Measurements from ENCODE around the gene BDKRB2.

The BDKRB2 gene

GRCh38 chr14:96257900-96258299 lies 53.3 kb downstream of the BDKRB2 start:
- no peak overlapping the region for H3K4me3 ChIP-seq (ENCODE audit: low read length, poor library complexity, severe bottlenecking)

GRCh38 chr14:96260341-96260821 lies 55.7 kb downstream of the BDKRB2 start:
- TF ChIP-seq CTCF (conservative IDR thresholded peaks at IDR 0.05; ENCODE audit: low read length) (no peak), EZH2phosphoT487 (IDR thresholded peaks at IDR 0.05; ENCODE audit: borderline replicate concordance) (no peak)
- H4K20me1 ChIP-seq (ENCODE audit: insufficient read depth, low read length, poor library complexity, severe bottlenecking) = no peaks in the 10 kb centered on the region
- H3K27me3 ChIP-seq (ENCODE audit: insufficient read depth, low read length, poor library complexity, severe bottlenecking) = no peaks in the 10 kb centered on the region
- H3K79me2 ChIP-seq (ENCODE audit: insufficient read depth, low read length) = no peaks in the 10 kb centered on the region
- no peaks in the 10 kb centered on the region for H3K4me1 ChIP-seq (ENCODE audit: insufficient read depth, low read length, poor library complexity, severe bottlenecking)
- no peak overlapping the region for H2AFZ ChIP-seq (ENCODE audit: low read length)
- no peaks in the 10 kb centered on the region for H3K9me2 ChIP-seq (replicated peaks; ENCODE audit: low read depth, low read length)
- H3F3A ChIP-seq (ENCODE audit: low read depth) = no peaks in the 10 kb centered on the region
- no peak overlapping the region for H3K4me2 ChIP-seq (ENCODE audit: low read depth, low read length, poor library complexity, severe bottlenecking)
- no peak overlapping the region for H3K4me3 ChIP-seq (ENCODE audit: low read length, poor library complexity, severe bottlenecking)
- H3K9ac ChIP-seq (ENCODE audit: low read depth, low read length, poor library complexity, severe bottlenecking) = no peak overlapping the region
- no peaks in the 10 kb centered on the region for H3K9me3 ChIP-seq (ENCODE audit: insufficient read depth, low read depth, low read length)
- H3K36me3 ChIP-seq (ENCODE audit: insufficient read depth, low read length) = no peaks in the 10 kb centered on the region

More at GRCh38 chr14:96257900-96258299, 53.3 kb downstream of the BDKRB2 start:
- H3K9me3 ChIP-seq (ENCODE audit: insufficient read depth, low read depth, low read length) = no peaks in the 10 kb centered on the region
- no peaks in the 10 kb centered on the region for H3K4me1 ChIP-seq (ENCODE audit: insufficient read depth, low read length, poor library complexity, severe bottlenecking)
- no peak overlapping the region for H3K4me2 ChIP-seq (ENCODE audit: low read depth, low read length, poor library complexity, severe bottlenecking)
- no peaks in the 10 kb centered on the region for H3K36me3 ChIP-seq (ENCODE audit: insufficient read depth, low read length)
- H2AFZ ChIP-seq (ENCODE audit: low read length) = no peak overlapping the region
- no peaks in the 10 kb centered on the region for H4K20me1 ChIP-seq (ENCODE audit: insufficient read depth, low read length, poor library complexity, severe bottlenecking)
- H3K79me2 ChIP-seq (ENCODE audit: insufficient read depth, low read length) = no peaks in the 10 kb centered on the region
- no peaks in the 10 kb centered on the region for H3K27me3 ChIP-seq (ENCODE audit: insufficient read depth, low read length, poor library complexity, severe bottlenecking)
- no peak overlapping the region for H3K9ac ChIP-seq (ENCODE audit: low read depth, low read length, poor library complexity, severe bottlenecking)
- no peaks in the 10 kb centered on the region for H3K9me2 ChIP-seq (replicated peaks; ENCODE audit: low read depth, low read length)
- no peak for TF ChIP-seq CTCF (conservative IDR thresholded peaks at IDR 0.05; ENCODE audit: low read length)
- no peak for TF ChIP-seq EZH2phosphoT487 (IDR thresholded peaks at IDR 0.05; ENCODE audit: borderline replicate concordance)
- no peaks in the 10 kb centered on the region for H3F3A ChIP-seq (ENCODE audit: low read depth)

GRCh38 chr14:96261053-96261452 lies 56.4 kb downstream of the BDKRB2 start:
- Histone ChIP-seq H3K4me1 (ENCODE audit: insufficient read depth, low read length, poor library complexity, severe bottlenecking) (no peaks in the 10 kb centered on the region), H3K27me3 (ENCODE audit: insufficient read depth, low read length, poor library complexity, severe bottlenecking) (no peaks in the 10 kb centered on the region), H3F3A (ENCODE audit: low read depth) (no peaks in the 10 kb centered on the region), H3K4me3 (ENCODE audit: low read length, poor library complexity, severe bottlenecking) (no peak overlapping the region), H3K9ac (ENCODE audit: low read depth, low read length, poor library complexity, severe bottlenecking) (no peak overlapping the region), H3K9me3 (ENCODE audit: insufficient read depth, low read depth, low read length) (no peaks in the 10 kb centered on the region), H3K79me2 (ENCODE audit: insufficient read depth, low read length) (no peaks in the 10 kb centered on the region), H3K9me2 (replicated peaks; ENCODE audit: low read depth, low read length) (no peaks in the 10 kb centered on the region), H3K4me2 (ENCODE audit: low read depth, low read length, poor library complexity, severe bottlenecking) (no peak overlapping the region), H2AFZ (ENCODE audit: low read length) (no peak overlapping the region), H3K36me3 (ENCODE audit: insufficient read depth, low read length) (no peaks in the 10 kb centered on the region), H4K20me1 (ENCODE audit: insufficient read depth, low read length, poor library complexity, severe bottlenecking) (no peaks in the 10 kb centered on the region)
- TF ChIP-seq EZH2phosphoT487 (IDR thresholded peaks at IDR 0.05; ENCODE audit: borderline replicate concordance) (no peak), CTCF (conservative IDR thresholded peaks at IDR 0.05; ENCODE audit: low read length) (no peak)

Data from Loucy (cell line).